ENCODE measurements around the gene ABHD16A. TPM values are rescaled to one million over a fixed set of nuclear protein-coding genes. Genes with fewer than 3 reads are reported as not detected.

The ABHD16A gene
- total and polyA plus RNA-seq, 10 of the 15 experiments (the other 5 are each of a cell fraction or from before 2014, with no cell fraction given): 7.5 to 43.0 (median 32.9) TPM

DNA sequence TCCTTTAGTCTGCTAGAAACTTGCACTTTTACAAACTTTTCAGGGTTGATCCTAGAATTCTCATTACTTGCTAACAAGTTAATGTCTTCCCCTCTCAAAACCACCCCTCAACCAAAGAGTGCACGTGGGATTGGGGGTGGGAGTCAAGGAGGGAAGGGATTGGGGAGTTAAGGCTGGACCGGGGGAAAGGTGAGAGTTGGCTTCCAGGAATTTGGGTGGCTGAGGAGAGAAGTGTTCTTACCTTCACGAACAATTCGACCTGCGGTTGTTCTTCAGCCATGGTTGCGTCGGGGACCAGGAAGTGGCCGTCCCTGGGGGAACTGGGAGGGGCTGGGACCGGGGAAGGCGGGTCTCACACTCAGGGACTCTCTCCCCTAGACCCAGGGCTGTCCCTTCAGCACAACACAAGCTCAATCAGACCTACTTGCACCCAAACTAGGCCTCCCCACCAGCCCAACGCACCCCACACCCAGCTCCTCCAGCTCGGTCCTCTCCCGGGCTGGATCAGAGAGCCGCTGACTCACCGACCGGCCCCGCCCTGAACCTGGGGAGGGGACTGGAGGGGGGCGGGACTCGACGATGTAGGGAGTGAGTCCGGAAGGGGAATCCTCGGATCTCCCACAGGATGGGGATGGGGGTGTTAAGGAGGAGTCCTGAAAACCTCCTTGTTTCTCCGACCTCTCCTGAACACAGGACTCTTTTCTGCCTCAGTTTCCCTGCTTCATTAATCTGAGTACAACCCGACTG is 33.1 kb upstream of the ABHD16A start, which contains the start of gene CLIC1 (continued):
- 0 out of 2 replicates have a peak, but pooled peaks have one; percentile 3 for TF ChIP-seq RB1 (IDR thresholded peaks at IDR 0.05; ENCODE audit: borderline replicate concordance)
- TF ChIP-seq, protein P1, sequence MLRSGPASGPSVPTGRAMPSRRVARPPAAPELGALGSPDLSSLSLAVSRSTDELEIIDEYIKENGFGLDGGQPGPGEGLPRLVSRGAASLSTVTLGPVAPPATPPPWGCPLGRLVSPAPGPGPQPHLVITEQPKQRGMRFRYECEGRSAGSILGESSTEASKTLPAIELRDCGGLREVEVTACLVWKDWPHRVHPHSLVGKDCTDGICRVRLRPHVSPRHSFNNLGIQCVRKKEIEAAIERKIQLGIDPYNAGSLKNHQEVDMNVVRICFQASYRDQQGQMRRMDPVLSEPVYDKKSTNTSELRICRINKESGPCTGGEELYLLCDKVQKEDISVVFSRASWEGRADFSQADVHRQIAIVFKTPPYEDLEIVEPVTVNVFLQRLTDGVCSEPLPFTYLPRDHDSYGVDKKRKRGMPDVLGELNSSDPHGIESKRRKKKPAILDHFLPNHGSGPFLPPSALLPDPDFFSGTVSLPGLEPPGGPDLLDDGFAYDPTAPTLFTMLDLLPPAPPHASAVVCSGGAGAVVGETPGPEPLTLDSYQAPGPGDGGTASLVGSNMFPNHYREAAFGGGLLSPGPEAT (IDR thresholded peaks at IDR 0.05; ENCODE audit: low read depth): peak; percentile 69
- TF ChIP-seq MXI1 (IDR thresholded peaks at IDR 0.05; ENCODE audit: low read depth, low read length): peak; percentile 33
- TF ChIP-seq SIN3A (IDR thresholded peaks at IDR 0.05; ENCODE audit: low read depth, low read length): peak; percentile 58; the same call in 1 of the 2 replicates
- peak; percentile 38; the same call in 1 of the 2 replicates for TF ChIP-seq CHD2 (IDR thresholded peaks at IDR 0.05; ENCODE audit: borderline replicate concordance, low read depth, low read length)
- peak; percentile 35 for TF ChIP-seq SMAD1 (IDR thresholded peaks at IDR 0.05; ENCODE audit: low read depth, partially characterized antibody)
- TF ChIP-seq CBX3 (IDR thresholded peaks at IDR 0.05; ENCODE audit: borderline replicate concordance, low read depth): no peak
- TF ChIP-seq, protein P2, sequence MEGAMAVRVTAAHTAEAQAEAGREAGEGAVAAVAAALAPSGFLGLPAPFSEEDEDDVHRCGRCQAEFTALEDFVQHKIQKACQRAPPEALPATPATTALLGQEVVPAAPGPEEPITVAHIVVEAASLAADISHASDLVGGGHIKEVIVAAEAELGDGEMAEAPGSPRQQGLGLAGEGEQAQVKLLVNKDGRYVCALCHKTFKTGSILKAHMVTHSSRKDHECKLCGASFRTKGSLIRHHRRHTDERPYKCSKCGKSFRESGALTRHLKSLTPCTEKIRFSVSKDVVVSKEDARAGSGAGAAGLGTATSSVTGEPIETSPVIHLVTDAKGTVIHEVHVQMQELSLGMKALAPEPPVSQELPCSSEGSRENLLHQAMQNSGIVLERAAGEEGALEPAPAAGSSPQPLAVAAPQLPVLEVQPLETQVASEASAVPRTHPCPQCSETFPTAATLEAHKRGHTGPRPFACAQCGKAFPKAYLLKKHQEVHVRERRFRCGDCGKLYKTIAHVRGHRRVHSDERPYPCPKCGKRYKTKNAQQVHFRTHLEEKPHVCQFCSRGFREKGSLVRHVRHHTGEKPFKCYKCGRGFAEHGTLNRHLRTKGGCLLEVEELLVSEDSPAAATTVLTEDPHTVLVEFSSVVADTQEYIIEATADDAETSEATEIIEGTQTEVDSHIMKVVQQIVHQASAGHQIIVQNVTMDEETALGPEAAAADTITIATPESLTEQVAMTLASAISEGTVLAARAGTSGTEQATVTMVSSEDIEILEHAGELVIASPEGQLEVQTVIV (IDR thresholded peaks at IDR 0.05; ENCODE audit: borderline replicate concordance, partially characterized antibody): peak; percentile 82
- TF ChIP-seq BCL11A (IDR thresholded peaks at IDR 0.05; ENCODE audit: low read depth, low read length): 0 out of 2 replicates have a peak, but pooled peaks have one; percentile 35
- no peak for TF ChIP-seq FOXM1 (IDR thresholded peaks at IDR 0.05; ENCODE audit: low read depth, low read length)
- TF ChIP-seq, protein P3, sequence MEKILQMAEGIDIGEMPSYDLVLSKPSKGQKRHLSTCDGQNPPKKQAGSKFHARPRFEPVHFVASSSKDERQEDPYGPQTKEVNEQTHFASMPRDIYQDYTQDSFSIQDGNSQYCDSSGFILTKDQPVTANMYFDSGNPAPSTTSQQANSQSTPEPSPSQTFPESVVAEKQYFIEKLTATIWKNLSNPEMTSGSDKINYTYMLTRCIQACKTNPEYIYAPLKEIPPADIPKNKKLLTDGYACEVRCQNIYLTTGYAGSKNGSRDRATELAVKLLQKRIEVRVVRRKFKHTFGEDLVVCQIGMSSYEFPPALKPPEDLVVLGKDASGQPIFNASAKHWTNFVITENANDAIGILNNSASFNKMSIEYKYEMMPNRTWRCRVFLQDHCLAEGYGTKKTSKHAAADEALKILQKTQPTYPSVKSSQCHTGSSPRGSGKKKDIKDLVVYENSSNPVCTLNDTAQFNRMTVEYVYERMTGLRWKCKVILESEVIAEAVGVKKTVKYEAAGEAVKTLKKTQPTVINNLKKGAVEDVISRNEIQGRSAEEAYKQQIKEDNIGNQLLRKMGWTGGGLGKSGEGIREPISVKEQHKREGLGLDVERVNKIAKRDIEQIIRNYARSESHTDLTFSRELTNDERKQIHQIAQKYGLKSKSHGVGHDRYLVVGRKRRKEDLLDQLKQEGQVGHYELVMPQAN (conservative IDR thresholded peaks at IDR 0.05): peak; percentile 19; the same call in 1 of the 2 replicates
- no peak for TF ChIP-seq HCFC1 (IDR thresholded peaks at IDR 0.05; ENCODE audit: low read length)
- TF ChIP-seq POLR2AphosphoS2 (IDR thresholded peaks at IDR 0.05; ENCODE audit: low read depth, low read length): peak; percentile 61; the same call in 1 of the 2 replicates
- TF ChIP-seq, protein P4, sequence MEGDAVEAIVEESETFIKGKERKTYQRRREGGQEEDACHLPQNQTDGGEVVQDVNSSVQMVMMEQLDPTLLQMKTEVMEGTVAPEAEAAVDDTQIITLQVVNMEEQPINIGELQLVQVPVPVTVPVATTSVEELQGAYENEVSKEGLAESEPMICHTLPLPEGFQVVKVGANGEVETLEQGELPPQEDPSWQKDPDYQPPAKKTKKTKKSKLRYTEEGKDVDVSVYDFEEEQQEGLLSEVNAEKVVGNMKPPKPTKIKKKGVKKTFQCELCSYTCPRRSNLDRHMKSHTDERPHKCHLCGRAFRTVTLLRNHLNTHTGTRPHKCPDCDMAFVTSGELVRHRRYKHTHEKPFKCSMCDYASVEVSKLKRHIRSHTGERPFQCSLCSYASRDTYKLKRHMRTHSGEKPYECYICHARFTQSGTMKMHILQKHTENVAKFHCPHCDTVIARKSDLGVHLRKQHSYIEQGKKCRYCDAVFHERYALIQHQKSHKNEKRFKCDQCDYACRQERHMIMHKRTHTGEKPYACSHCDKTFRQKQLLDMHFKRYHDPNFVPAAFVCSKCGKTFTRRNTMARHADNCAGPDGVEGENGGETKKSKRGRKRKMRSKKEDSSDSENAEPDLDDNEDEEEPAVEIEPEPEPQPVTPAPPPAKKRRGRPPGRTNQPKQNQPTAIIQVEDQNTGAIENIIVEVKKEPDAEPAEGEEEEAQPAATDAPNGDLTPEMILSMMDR (IDR thresholded peaks at IDR 0.05 in 2 of 3, conservative IDR thresholded peaks at IDR 0.05 in 1 of 3; ENCODE audit: control insufficient read depth in 2 of 3, extremely low read depth in 1 of 3, insufficient read depth in 1 of 3, low read depth in 3 of 3, low read length in 3 of 3): no peak
- no peak for TF ChIP-seq STAT3 (IDR thresholded peaks at IDR 0.05; ENCODE audit: low read depth, low read length)
- TF ChIP-seq, protein P5, sequence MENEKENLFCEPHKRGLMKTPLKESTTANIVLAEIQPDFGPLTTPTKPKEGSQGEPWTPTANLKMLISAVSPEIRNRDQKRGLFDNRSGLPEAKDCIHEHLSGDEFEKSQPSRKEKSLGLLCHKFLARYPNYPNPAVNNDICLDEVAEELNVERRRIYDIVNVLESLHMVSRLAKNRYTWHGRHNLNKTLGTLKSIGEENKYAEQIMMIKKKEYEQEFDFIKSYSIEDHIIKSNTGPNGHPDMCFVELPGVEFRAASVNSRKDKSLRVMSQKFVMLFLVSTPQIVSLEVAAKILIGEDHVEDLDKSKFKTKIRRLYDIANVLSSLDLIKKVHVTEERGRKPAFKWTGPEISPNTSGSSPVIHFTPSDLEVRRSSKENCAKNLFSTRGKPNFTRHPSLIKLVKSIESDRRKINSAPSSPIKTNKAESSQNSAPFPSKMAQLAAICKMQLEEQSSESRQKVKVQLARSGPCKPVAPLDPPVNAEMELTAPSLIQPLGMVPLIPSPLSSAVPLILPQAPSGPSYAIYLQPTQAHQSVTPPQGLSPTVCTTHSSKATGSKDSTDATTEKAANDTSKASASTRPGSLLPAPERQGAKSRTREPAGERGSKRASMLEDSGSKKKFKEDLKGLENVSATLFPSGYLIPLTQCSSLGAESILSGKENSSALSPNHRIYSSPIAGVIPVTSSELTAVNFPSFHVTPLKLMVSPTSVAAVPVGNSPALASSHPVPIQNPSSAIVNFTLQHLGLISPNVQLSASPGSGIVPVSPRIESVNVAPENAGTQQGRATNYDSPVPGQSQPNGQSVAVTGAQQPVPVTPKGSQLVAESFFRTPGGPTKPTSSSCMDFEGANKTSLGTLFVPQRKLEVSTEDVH (IDR thresholded peaks at IDR 0.05; ENCODE audit: low read depth, partially characterized antibody): no peak
- TF ChIP-seq TCF3 (IDR thresholded peaks at IDR 0.05; ENCODE audit: borderline replicate concordance, insufficient read depth, low read depth, low read length): peak; percentile 50; the same call in 1 of the 2 replicates
